Neural progenitor cell (in vitro differentiated cells): ENCODE measurements around the gene ENTPD2. TPM values are rescaled to one million over a fixed set of nuclear protein-coding genes. Genes with fewer than 3 reads are reported as not detected.
A peak's percentile ranks its signal among the peaks of the same experiment; 100 is the strongest.

Experiments
- DNase-seq: peaks from one replicate; pipeline ENCODE4 v3.0.0-alpha.2; 2016; ENCODE audit warnings: low spot score
- H2AFZ ChIP-seq: fragments of 200-600 bp; sonication (generic); replicated peaks from 2 replicates; pipeline ENCODE4 v1.6.1; 2016; ENCODE audit warnings: antibody characterized with exemption
- H3F3A ChIP-seq: fragments of 200-600 bp; sonication (generic); 2 replicates; pipeline ENCODE4 v1.6.1; 2016; ENCODE audit warnings: antibody characterized with exemption, low read depth
- H3K27ac ChIP-seq: fragments of 200-600 bp; sonication (generic); 2 replicates; pipeline ENCODE4 v1.5.1; 2016; ENCODE audit warnings: mild to moderate bottlenecking
- H3K27me3 ChIP-seq: fragments of 200-600 bp; sonication (generic); 2 replicates; pipeline ENCODE4 v1.6.1; 2016; ENCODE audit warnings: mild to moderate bottlenecking, moderate library complexity
- H3K36me3 ChIP-seq: fragments of 200-600 bp; sonication (generic); 2 replicates; pipeline ENCODE4 v1.5.1; 2016
- H3K4me1 ChIP-seq: fragments of 200-600 bp; sonication (generic); 2 replicates; pipeline ENCODE4 v1.6.1; 2016; ENCODE audit warnings: mixed run types
- H3K4me2 ChIP-seq: fragments of 200-600 bp; sonication (generic); 2 replicates; pipeline ENCODE4 v1.6.1; 2016
- H3K4me3 ChIP-seq: fragments of 200-600 bp; sonication (generic); 2 replicates; pipeline ENCODE4 v1.5.1; 2016
- H3K79me2 ChIP-seq: fragments of 200-600 bp; sonication (generic); 2 replicates; pipeline ENCODE4 v1.6.1; 2016; ENCODE audit warnings: low read depth
- H3K9ac ChIP-seq: fragments of 200-600 bp; sonication (generic); 2 replicates; pipeline ENCODE4 v1.6.1; 2016
- H3K9me3 ChIP-seq: fragments of 200-600 bp; sonication (generic); 2 replicates; pipeline ENCODE4 v1.5.1; 2016; ENCODE audit warnings: low read depth
- H4K20me1 ChIP-seq: fragments of 200-600 bp; sonication (generic); 2 replicates; pipeline ENCODE4 v1.6.1; 2016; ENCODE audit warnings: low read depth
- H3K27ac Mint-ChIP-seq: 3 replicates; pipeline ENCODE4 v1.8.0; 2021; ENCODE audit warnings: mixed read lengths
- H3K27me3 Mint-ChIP-seq: 2 replicates; pipeline ENCODE4 v1.8.0; 2022; ENCODE audit warnings: low read depth, mild to moderate bottlenecking, inconsistent platforms, moderate library complexity, mixed read lengths; ENCODE audit not compliant: insufficient read depth
- H3K36me3 Mint-ChIP-seq: 3 replicates; pipeline ENCODE4 v1.8.0; 2021; ENCODE audit warnings: mixed read lengths
- H3K4me1 Mint-ChIP-seq: 3 replicates; pipeline ENCODE4 v1.8.0; 2021; ENCODE audit warnings: mixed read lengths
- H3K4me3 Mint-ChIP-seq: 3 replicates; pipeline ENCODE4 v1.8.0; 2021; ENCODE audit warnings: mild to moderate bottlenecking, moderate library complexity, mixed read lengths
- H3K9me3 Mint-ChIP-seq: 3 replicates; pipeline ENCODE4 v1.8.0; 2020; ENCODE audit warnings: mixed read lengths
- CTCF ChIP-seq: fragments of 200-600 bp; sonication (generic); IDR thresholded peaks from 2 replicates; pipeline ENCODE4 v1.5.1; 2017; ENCODE audit warnings: antibody characterized with exemption, mild to moderate bottlenecking
- EZH2 ChIP-seq: fragments of 200-600 bp; sonication (generic); IDR thresholded peaks from 2 replicates; pipeline ENCODE4 v1.6.1; 2017; ENCODE audit warnings: antibody characterized with exemption, mild to moderate bottlenecking, moderate library complexity
- EZH2phosphoT487 ChIP-seq: fragments of 200-600 bp; sonication (generic); IDR thresholded peaks from 2 replicates; pipeline ENCODE4 v1.6.1; 2017; ENCODE audit warnings: antibody characterized with exemption
- total RNA-seq: library from RNA; depleted of rRNA; stranded (reverse); fragments of >200 nt; gene quantifications from 2 replicates; pipeline ENCODE4 v1.2.3, GENCODE V29; 2015; ENCODE audit warnings: low replicate concordance

ENTPD2 gene
- total RNA-seq, 1 donor from 2014 or later: not detected

GRCh38 chr9:137049544-137050449 lies 4.1 kb downstream of the ENTPD2 start:
- H2AFZ ChIP-seq: no peak overlapping the region
- no peaks in the 10 kb centered on the region for H3K9me3 ChIP-seq
- peaks cover 94% of the 10 kb centered on the region for H3K27me3 ChIP-seq
- no peaks in the 10 kb centered on the region for H3K36me3 ChIP-seq
- H3K36me3 Mint-ChIP-seq: no peaks in the 10 kb centered on the region
- H3K27ac Mint-ChIP-seq: no peak overlapping the region
- H3K27me3 Mint-ChIP-seq: peaks cover 43% of the 10 kb centered on the region
- peaks cover 11% of the 10 kb centered on the region for H3K4me1 ChIP-seq
- H3K4me1 Mint-ChIP-seq: peaks cover 2% of the 10 kb centered on the region
- no peak overlapping the region for H3K4me2 ChIP-seq
- H3K79me2 ChIP-seq: no peaks in the 10 kb centered on the region
- H3K9me3 Mint-ChIP-seq: no peaks in the 10 kb centered on the region
- H4K20me1 ChIP-seq: peaks cover 60% of the 10 kb centered on the region
- H3F3A ChIP-seq: peaks cover 16% of the 10 kb centered on the region
- DNase-seq: peak; percentile 86
- H3K27ac ChIP-seq: no peak overlapping the region
- H3K4me3 Mint-ChIP-seq: no peak overlapping the region
- no peak overlapping the region for H3K4me3 ChIP-seq
- H3K9ac ChIP-seq: no peak overlapping the region
- peak; percentile 60 for TF ChIP-seq CTCF
- no peak for TF ChIP-seq EZH2phosphoT487
- peak; percentile 66 for TF ChIP-seq EZH2

GRCh38 chr9:137048655-137049543 lies 5.0 kb downstream of the ENTPD2 start:
- peaks cover 45% of the 10 kb centered on the region for H3K27me3 Mint-ChIP-seq
- Histone ChIP-seq H3K36me3 (no peaks in the 10 kb centered on the region), H3F3A (peaks cover 12% of the 10 kb centered on the region), H2AFZ (no peak overlapping the region), H3K27ac (no peak overlapping the region), H4K20me1 (peaks cover 61% of the 10 kb centered on the region), H3K79me2 (no peaks in the 10 kb centered on the region), H3K9ac (no peak overlapping the region), H3K4me2 (no peak overlapping the region), H3K27me3 (peaks cover 94% of the 10 kb centered on the region), H3K9me3 (no peaks in the 10 kb centered on the region), H3K4me3 (no peak overlapping the region), H3K4me1 (peaks cover 12% of the 10 kb centered on the region)
- H3K4me3 Mint-ChIP-seq: no peak overlapping the region
- TF ChIP-seq EZH2phosphoT487 (peak; percentile 14), CTCF (no peak)
- no peaks in the 10 kb centered on the region for H3K36me3 Mint-ChIP-seq
- H3K27ac Mint-ChIP-seq: no peak overlapping the region
- H3K9me3 Mint-ChIP-seq: no peaks in the 10 kb centered on the region
- H3K4me1 Mint-ChIP-seq: peaks cover 4% of the 10 kb centered on the region
- no peak for DNase-seq

- H3K4me3 ChIP-seq: peak within 1 kb of the TSS; percentile 72
- peak within 1 kb of the TSS; percentile 95 for H2AFZ ChIP-seq
- H3K79me2 ChIP-seq: no peaks in the 10 kb centered on the region
- H3K27me3 ChIP-seq: peaks cover 69% of the 10 kb centered on the region
- Mint-ChIP-seq H3K4me3 (peak within 1 kb of the TSS; percentile 87), H3K36me3 (no peaks in the 10 kb centered on the region), H3K4me1 (peaks cover 4% of the 10 kb centered on the region), H3K9me3 (no peaks in the 10 kb centered on the region), H3K27ac (no peak within 1 kb of the TSS), H3K27me3 (peaks cover 32% of the 10 kb centered on the region)
- peak; percentile 95 for DNase-seq
- TF ChIP-seq EZH2 (peak; percentile 62), CTCF (peak; percentile 83), EZH2phosphoT487 (peak; percentile 47)
- no peak within 1 kb of the TSS for H3K9ac ChIP-seq
- H3K9me3 ChIP-seq: no peaks in the 10 kb centered on the region
- H3K27ac ChIP-seq: no peak within 1 kb of the TSS
- H3K36me3 ChIP-seq: no peaks in the 10 kb centered on the region
- peaks cover 6% of the 10 kb centered on the region for H3K4me1 ChIP-seq
- peaks cover 63% of the 10 kb centered on the region for H4K20me1 ChIP-seq
- peaks cover 5% of the 10 kb centered on the region for H3F3A ChIP-seq
- peak within 1 kb of the TSS; percentile 96 for H3K4me2 ChIP-seq
These were observed 7.6 kb downstream of the ENTPD2 start, which contains the start of gene NPDC1 for GRCh38 chr9:137046088-137046787. Gene NPDC1 (minus strand): TSS chr9:137046177. CDS start chr9:137045989, 188 bp downstream.
